HG03103 (cell line): Measurements from ENCODE around the gene ADAMTS2.

Experiments
- ATAC-seq: cut with Tn5 transposase; IDR thresholded peaks from one replicate; pipeline ENCODE4 v1.9.1; 2021; ENCODE audit warnings: low read depth; ENCODE audit not compliant: unreplicated experiment

Gene ADAMTS2

GRCh38 chr5:179207470-179207869, 137.8 kb downstream of the ADAMTS2 start:
- ATAC-seq = no peak

GRCh38 chr5:179206366-179206765, 138.9 kb downstream of the ADAMTS2 start:
- no peak for ATAC-seq

GRCh38 chr5:179205277-179205676, 140.0 kb downstream of the ADAMTS2 start:
- ATAC-seq = no peak

- ATAC-seq = no peak
Observed at GRCh38 chr5:179204572-179204971, 140.7 kb downstream of the ADAMTS2 start.

- no peak for ATAC-seq
Observed at GRCh38 chr5:179203248-179203647, 142.0 kb downstream of the ADAMTS2 start.

- ATAC-seq = no peak
Observed at GRCh38 chr5:179201986-179202385, 143.3 kb downstream of the ADAMTS2 start.

- ATAC-seq = no peak
Observed at GRCh38 chr5:179199246-179199645, 146.0 kb downstream of the ADAMTS2 start.

- ATAC-seq = no peak
Observed at GRCh38 chr5:179198825-179199224, 146.4 kb downstream of the ADAMTS2 start.

- no peak for ATAC-seq
Observed at GRCh38 chr5:179196405-179197079, 148.7 kb downstream of the ADAMTS2 start.

GRCh38 chr5:179195561-179196404, 149.5 kb downstream of the ADAMTS2 start:
- ATAC-seq = no peak

GRCh38 chr5:179194941-179195381, 150.3 kb downstream of the ADAMTS2 start:
- no peak for ATAC-seq

- ATAC-seq = no peak
Observed at GRCh38 chr5:179194201-179194910, 150.9 kb downstream of the ADAMTS2 start.

- no peak for ATAC-seq
Observed at GRCh38 chr5:179193746-179194145, 151.5 kb downstream of the ADAMTS2 start.

GRCh38 chr5:179192891-179193470, 152.3 kb downstream of the ADAMTS2 start:
- no peak for ATAC-seq

GRCh38 chr5:179192185-179192890, 152.9 kb downstream of the ADAMTS2 start:
- ATAC-seq = no peak

GRCh38 chr5:179191506-179192184, 153.6 kb downstream of the ADAMTS2 start:
- ATAC-seq = no peak

- ATAC-seq = no peak
Observed at GRCh38 chr5:179190851-179191505, 154.3 kb downstream of the ADAMTS2 start.

- no peak for ATAC-seq
Observed at GRCh38 chr5:179188636-179189035, 156.6 kb downstream of the ADAMTS2 start.
